ENCODE results near the gene H1-8.

H1-8 gene

DNA sequence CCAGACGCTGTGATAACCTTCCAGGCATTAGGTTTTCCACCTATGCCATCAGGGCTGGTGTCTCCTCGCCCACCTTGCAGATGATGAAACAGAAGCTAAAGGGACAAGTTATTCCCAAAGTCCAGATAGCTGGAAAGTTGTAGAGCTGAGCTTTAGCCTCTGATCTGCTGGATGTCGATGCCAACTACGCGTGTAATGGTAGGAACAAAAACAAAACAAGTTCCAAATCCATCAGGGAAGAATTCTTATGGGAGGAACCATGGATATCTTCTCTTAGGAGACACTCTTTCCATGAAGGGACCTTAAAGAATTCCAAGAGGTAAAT lies 42.7 kb upstream of the H1-8 start:
- Histone ChIP-seq H3K27me3 (ENCODE audit: insufficient read depth, insufficient read length) (no peaks in the 10 kb centered on the region), H3K4me3 (ENCODE audit: insufficient read length, low read depth) (no peak overlapping the region), H3K36me3 (ENCODE audit: insufficient read depth, insufficient read length, low read length) (peaks cover 79% of the 10 kb centered on the region), H3K4me1 (ENCODE audit: insufficient read depth, insufficient read length) (peaks cover 16% of the 10 kb centered on the region), H3K9ac (ENCODE audit: insufficient read length, low read depth) (no peak overlapping the region), H3K9me3 (ENCODE audit: insufficient read depth, low read length) (no peaks in the 10 kb centered on the region)
- no peak for DNase-seq (ENCODE audit: low read depth, low spot score)
- TF ChIP-seq ZNF274 (IDR thresholded peaks at IDR 0.05; ENCODE audit: low read depth, low read length), result no peak
- no peak for TF ChIP-seq SUZ12 (IDR thresholded peaks at IDR 0.05; ENCODE audit: extremely low read depth, insufficient read depth, insufficient read length)
- no peak for TF ChIP-seq YY1 (IDR thresholded peaks at IDR 0.05; ENCODE audit: insufficient read depth, insufficient read length)

DNA sequence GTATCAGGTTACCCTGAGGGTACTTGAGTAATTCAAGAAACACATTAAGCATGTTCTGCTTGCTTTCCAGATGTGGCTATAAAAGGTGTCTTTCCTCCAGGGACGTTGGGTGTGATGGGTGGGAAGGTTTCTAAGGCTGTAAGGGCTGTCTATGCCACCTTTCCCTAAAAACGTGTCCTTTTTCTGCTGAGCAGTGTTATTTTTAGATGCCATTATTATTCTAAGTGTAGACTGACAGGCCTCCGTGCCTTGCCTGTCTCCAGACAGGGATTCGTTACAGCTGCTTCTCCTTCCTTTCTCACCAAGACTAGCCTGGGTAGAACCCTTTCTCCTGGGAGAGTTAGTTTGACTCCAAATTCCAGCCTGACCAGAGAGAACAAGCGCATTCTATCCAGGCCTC lies 41.3 kb upstream of the H1-8 start:
- DNase-seq (ENCODE audit: low read depth, low spot score), result no peak
- Histone ChIP-seq H3K9ac (ENCODE audit: insufficient read length, low read depth) (no peak overlapping the region), H3K4me1 (ENCODE audit: insufficient read depth, insufficient read length) (peaks cover 10% of the 10 kb centered on the region), H3K4me3 (ENCODE audit: insufficient read length, low read depth) (no peak overlapping the region), H3K9me3 (ENCODE audit: insufficient read depth, low read length) (no peaks in the 10 kb centered on the region), H3K36me3 (ENCODE audit: insufficient read depth, insufficient read length, low read length) (peaks cover 83% of the 10 kb centered on the region), H3K27me3 (ENCODE audit: insufficient read depth, insufficient read length) (no peaks in the 10 kb centered on the region)
- TF ChIP-seq SUZ12 (IDR thresholded peaks at IDR 0.05; ENCODE audit: extremely low read depth, insufficient read depth, insufficient read length), result no peak

DNA sequence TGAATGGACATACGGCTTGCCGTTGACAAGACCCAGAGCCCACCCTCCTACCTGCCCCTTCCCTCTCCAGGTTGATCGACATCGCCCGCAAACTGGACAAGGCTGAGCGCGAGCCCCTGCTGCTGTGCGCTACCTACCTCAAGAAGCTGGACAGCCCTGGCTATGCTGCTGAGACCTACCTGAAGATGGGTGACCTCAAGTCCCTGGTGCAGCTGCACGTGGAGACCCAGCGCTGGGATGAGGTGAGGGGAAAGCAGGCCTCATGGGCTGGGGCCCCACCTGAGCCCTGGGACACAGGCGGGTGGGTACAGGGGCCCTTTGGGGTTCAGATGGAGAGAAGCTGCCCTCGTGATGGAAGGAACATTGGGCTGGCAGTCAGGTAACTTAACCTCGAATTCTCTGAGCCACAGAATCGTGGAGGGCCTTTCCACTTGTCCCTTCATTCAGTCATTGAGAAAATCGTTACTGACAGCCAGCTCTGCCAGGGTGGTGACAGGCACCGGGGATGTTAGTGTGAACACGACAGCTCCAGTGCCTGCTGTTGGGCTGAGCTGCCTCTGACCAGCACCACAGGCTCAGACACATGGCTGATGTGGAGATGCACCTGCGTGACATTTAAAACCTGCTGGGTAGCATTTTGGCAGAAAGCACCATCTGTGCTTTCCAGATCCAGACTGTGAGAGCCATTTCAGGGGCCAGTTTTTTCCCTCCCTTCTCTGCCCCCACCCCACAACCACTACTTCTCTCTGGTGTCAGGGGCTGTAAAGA lies 40.1 kb upstream of the H1-8 start:
- Histone ChIP-seq H3K4me1 (ENCODE audit: insufficient read depth, insufficient read length) (peaks cover 10% of the 10 kb centered on the region), H3K9me3 (ENCODE audit: insufficient read depth, low read length) (no peaks in the 10 kb centered on the region), H3K36me3 (ENCODE audit: insufficient read depth, insufficient read length, low read length) (peaks cover 86% of the 10 kb centered on the region), H3K9ac (ENCODE audit: insufficient read length, low read depth) (no peak overlapping the region), H3K4me3 (ENCODE audit: insufficient read length, low read depth) (no peak overlapping the region), H3K27me3 (ENCODE audit: insufficient read depth, insufficient read length) (no peaks in the 10 kb centered on the region)
- TF ChIP-seq YY1 (IDR thresholded peaks at IDR 0.05; ENCODE audit: insufficient read depth, insufficient read length), result no peak
- no peak for TF ChIP-seq ZNF274 (IDR thresholded peaks at IDR 0.05; ENCODE audit: low read depth, low read length)
- TF ChIP-seq SUZ12 (IDR thresholded peaks at IDR 0.05; ENCODE audit: extremely low read depth, insufficient read depth, insufficient read length), result no peak
- no peak for DNase-seq (ENCODE audit: low read depth, low spot score)

DNA sequence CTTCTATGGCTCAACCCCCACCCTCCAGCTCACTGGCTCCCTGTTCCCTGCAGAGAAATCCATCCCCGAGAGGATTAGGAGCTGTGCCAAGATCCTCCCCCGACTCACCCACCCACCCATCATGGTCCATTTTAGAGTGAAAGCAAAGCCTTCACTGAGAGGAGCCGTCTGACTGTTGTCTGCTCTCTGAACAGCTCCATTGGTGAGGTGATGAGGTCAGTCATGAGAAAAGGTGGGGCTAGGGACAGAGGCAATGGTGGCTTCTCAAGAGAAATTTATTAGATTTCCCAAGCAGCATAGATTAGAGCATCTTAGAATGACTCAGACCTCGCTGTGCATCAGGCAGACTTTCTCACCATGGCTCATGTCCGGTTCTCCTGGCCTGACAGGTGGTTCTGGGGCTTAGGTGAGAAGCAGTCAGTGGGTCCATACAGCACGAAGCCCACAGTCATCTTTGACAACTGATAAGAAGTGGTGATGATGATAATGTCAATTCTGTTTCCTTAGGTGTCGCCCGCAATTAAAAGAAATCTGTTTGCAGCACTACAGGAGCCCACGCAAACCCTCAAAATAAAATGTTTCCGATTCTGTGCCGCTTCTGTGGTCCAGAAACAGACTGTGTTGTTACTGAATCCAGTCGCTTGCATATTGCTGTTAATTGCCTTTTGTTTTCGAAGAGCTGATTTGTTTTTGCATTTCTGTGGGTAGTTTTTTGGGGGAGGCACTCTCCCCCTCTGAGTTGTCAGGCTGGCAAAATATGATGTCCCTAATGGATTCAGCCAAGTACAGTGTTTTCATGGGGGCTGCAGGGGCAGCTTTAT lies 39.3 kb upstream of the H1-8 start:
- Histone ChIP-seq H3K4me3 (ENCODE audit: insufficient read length, low read depth) (no peak overlapping the region), H3K36me3 (ENCODE audit: insufficient read depth, insufficient read length, low read length) (peaks cover 90% of the 10 kb centered on the region), H3K4me1 (ENCODE audit: insufficient read depth, insufficient read length) (peaks cover 10% of the 10 kb centered on the region), H3K9ac (ENCODE audit: insufficient read length, low read depth) (no peak overlapping the region), H3K9me3 (ENCODE audit: insufficient read depth, low read length) (no peaks in the 10 kb centered on the region), H3K27me3 (ENCODE audit: insufficient read depth, insufficient read length) (no peaks in the 10 kb centered on the region)
- no peak for DNase-seq (ENCODE audit: low read depth, low spot score)
- TF ChIP-seq SUZ12 (IDR thresholded peaks at IDR 0.05; ENCODE audit: extremely low read depth, insufficient read depth, insufficient read length) (no peak), YY1 (IDR thresholded peaks at IDR 0.05; ENCODE audit: insufficient read depth, insufficient read length) (no peak), ZNF274 (IDR thresholded peaks at IDR 0.05; ENCODE audit: low read depth, low read length) (no peak)

GRCh38 chr3:129504471-129505100 lies 38.4 kb upstream of the H1-8 start:
- DNase-seq (ENCODE audit: low read depth, low spot score), result no peak
- Histone ChIP-seq H3K4me1 (ENCODE audit: insufficient read depth, insufficient read length) (peaks cover 10% of the 10 kb centered on the region), H3K9ac (ENCODE audit: insufficient read length, low read depth) (no peak overlapping the region), H3K9me3 (ENCODE audit: insufficient read depth, low read length) (no peaks in the 10 kb centered on the region), H3K27me3 (ENCODE audit: insufficient read depth, insufficient read length) (no peaks in the 10 kb centered on the region), H3K36me3 (ENCODE audit: insufficient read depth, insufficient read length, low read length) (peaks cover 97% of the 10 kb centered on the region), H3K4me3 (ENCODE audit: insufficient read length, low read depth) (no peak overlapping the region)
- TF ChIP-seq SUZ12 (IDR thresholded peaks at IDR 0.05; ENCODE audit: extremely low read depth, insufficient read depth, insufficient read length) (no peak), YY1 (IDR thresholded peaks at IDR 0.05; ENCODE audit: insufficient read depth, insufficient read length) (no peak), ZNF274 (IDR thresholded peaks at IDR 0.05; ENCODE audit: low read depth, low read length) (no peak)

DNA sequence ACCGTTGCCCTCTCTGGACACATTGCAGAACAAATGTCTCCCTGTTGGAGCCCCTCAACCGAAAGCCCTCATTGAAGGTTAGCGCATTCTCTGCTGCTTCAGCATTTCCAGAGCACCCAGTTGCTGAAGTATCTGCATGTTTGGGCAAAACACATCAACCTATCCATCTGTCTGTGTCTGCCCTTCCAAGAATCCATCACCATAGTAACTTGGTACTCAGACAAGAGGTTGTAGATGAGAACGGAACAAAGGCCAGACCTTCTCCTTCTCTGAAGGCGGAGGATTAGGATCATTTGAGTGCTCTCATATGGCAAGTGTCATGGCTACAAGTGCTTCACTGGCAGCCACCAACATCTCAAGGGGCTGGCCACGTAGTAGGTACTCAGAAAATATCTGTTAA lies 37.6 kb upstream of the H1-8 start:
- H3K4me1 ChIP-seq (ENCODE audit: insufficient read depth, insufficient read length), result peaks cover 10% of the 10 kb centered on the region
- TF ChIP-seq ZNF274 (IDR thresholded peaks at IDR 0.05; ENCODE audit: low read depth, low read length) (no peak), SUZ12 (IDR thresholded peaks at IDR 0.05; ENCODE audit: extremely low read depth, insufficient read depth, insufficient read length) (no peak), YY1 (IDR thresholded peaks at IDR 0.05; ENCODE audit: insufficient read depth, insufficient read length) (no peak)
- no peak overlapping the region for H3K4me3 ChIP-seq (ENCODE audit: insufficient read length, low read depth)
- H3K9ac ChIP-seq (ENCODE audit: insufficient read length, low read depth), result no peak overlapping the region
- no peaks in the 10 kb centered on the region for H3K9me3 ChIP-seq (ENCODE audit: insufficient read depth, low read length)
- peaks cover 96% of the 10 kb centered on the region for H3K36me3 ChIP-seq (ENCODE audit: insufficient read depth, insufficient read length, low read length)
- no peaks in the 10 kb centered on the region for H3K27me3 ChIP-seq (ENCODE audit: insufficient read depth, insufficient read length)
- DNase-seq (ENCODE audit: low read depth, low spot score), result no peak

DNA sequence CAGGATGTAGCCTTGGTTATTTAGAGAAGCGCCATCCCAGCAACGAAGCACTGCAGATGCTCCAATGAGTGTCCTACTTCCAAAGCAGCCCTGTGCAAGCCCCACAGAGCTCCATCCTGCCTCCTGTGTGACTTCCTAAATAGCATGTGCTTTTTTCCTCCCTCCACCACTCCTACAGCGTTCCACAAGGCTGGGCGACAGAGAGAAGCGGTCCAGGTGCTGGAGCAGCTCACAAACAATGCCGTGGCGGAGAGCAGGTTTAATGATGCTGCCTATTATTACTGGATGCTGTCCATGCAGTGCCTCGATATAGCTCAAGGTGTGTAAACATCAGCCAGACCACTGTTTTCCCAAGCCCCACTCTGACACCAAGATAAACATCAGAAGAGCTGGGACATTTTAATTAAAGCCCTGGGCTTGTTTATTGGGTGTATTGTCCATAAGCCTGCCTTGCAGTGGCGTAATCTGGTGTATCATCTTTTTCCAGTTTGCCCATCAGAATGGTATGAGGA lies 36.7 kb upstream of the H1-8 start:
- H3K4me1 ChIP-seq (ENCODE audit: insufficient read depth, insufficient read length), result peaks cover 10% of the 10 kb centered on the region
- no peak for DNase-seq (ENCODE audit: low read depth, low spot score)
- TF ChIP-seq SUZ12 (IDR thresholded peaks at IDR 0.05; ENCODE audit: extremely low read depth, insufficient read depth, insufficient read length) (no peak), ZNF274 (IDR thresholded peaks at IDR 0.05; ENCODE audit: low read depth, low read length) (no peak), YY1 (IDR thresholded peaks at IDR 0.05; ENCODE audit: insufficient read depth, insufficient read length) (no peak)
- H3K9me3 ChIP-seq (ENCODE audit: insufficient read depth, low read length), result no peaks in the 10 kb centered on the region
- no peak overlapping the region for H3K4me3 ChIP-seq (ENCODE audit: insufficient read length, low read depth)
- H3K27me3 ChIP-seq (ENCODE audit: insufficient read depth, insufficient read length), result no peaks in the 10 kb centered on the region
- H3K9ac ChIP-seq (ENCODE audit: insufficient read length, low read depth), result no peak overlapping the region
- H3K36me3 ChIP-seq (ENCODE audit: insufficient read depth, insufficient read length, low read length), result peaks cover 95% of the 10 kb centered on the region

Data from NT2/D1 (cell line).